IMR-90 (cell line): ENCODE measurements around the gene OR13C8.

Experiments used
- BHLHE40 ChIP-seq: fragments of 150-350 bp; IDR thresholded peaks from 2 replicates; pipeline ENCODE4 v1.6.1; 2016; ENCODE audit warnings: mild to moderate bottlenecking, low read depth, low read length
- CEBPB ChIP-seq: IDR thresholded peaks from 2 replicates; pipeline ENCODE4 v1.6.1; 2012; ENCODE audit warnings: low read depth, low read length, improper control_type of control experiment
- FOS ChIP-seq: fragments of 150-350 bp; IDR thresholded peaks from 2 replicates; pipeline ENCODE4 v1.6.1; 2016; ENCODE audit warnings: low read depth, low read length
- MAZ ChIP-seq: IDR thresholded peaks from 2 replicates; pipeline ENCODE4 v1.6.1; 2012; ENCODE audit warnings: low read depth, mild to moderate bottlenecking, low read length, improper control_type of control experiment, moderate library complexity, borderline replicate concordance
- MXI1 ChIP-seq: IDR thresholded peaks from 2 replicates; pipeline ENCODE4 v1.6.1; 2012; ENCODE audit warnings: low read depth, mild to moderate bottlenecking, low read length, moderate library complexity, borderline replicate concordance
- POLR2A ChIP-seq: IDR thresholded peaks from 2 replicates; pipeline ENCODE4 v1.6.1; 2012; ENCODE audit warnings: mild to moderate bottlenecking, low read depth, low read length
- RCOR1 ChIP-seq: IDR thresholded peaks from 2 replicates; pipeline ENCODE4 v1.6.1; 2012; ENCODE audit warnings: mild to moderate bottlenecking, low read length, improper control_type of control experiment; ENCODE audit not compliant: insufficient replicate concordance
- TF ChIP-seq, protein P1 (sequence below): conservative IDR thresholded peaks from 2 replicates; pipeline ENCODE4 v1.5.1; 2012; ENCODE audit warnings: mild to moderate bottlenecking, low read depth, low read length, improper control_type of control experiment

- TF ChIP-seq, protein P1, sequence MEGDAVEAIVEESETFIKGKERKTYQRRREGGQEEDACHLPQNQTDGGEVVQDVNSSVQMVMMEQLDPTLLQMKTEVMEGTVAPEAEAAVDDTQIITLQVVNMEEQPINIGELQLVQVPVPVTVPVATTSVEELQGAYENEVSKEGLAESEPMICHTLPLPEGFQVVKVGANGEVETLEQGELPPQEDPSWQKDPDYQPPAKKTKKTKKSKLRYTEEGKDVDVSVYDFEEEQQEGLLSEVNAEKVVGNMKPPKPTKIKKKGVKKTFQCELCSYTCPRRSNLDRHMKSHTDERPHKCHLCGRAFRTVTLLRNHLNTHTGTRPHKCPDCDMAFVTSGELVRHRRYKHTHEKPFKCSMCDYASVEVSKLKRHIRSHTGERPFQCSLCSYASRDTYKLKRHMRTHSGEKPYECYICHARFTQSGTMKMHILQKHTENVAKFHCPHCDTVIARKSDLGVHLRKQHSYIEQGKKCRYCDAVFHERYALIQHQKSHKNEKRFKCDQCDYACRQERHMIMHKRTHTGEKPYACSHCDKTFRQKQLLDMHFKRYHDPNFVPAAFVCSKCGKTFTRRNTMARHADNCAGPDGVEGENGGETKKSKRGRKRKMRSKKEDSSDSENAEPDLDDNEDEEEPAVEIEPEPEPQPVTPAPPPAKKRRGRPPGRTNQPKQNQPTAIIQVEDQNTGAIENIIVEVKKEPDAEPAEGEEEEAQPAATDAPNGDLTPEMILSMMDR, result no peak
- TF ChIP-seq MXI1 (no peak), CEBPB (no peak), RCOR1 (no peak), POLR2A (no peak), MAZ (no peak), BHLHE40 (no peak), FOS (no peak)
Observed at GRCh38 chr9:104568868-104569267, at the start of gene OR13C8.
